GM19023 (cell line): Measurements from ENCODE around the gene IL31RA.
A peak's percentile ranks its signal among the peaks of the same experiment; 100 is the strongest.
"Not testable (repeated sequence)": the region's sequence is repeated elsewhere in the genome, so short reads cannot be mapped to it uniquely, and the experiment has no call there.

Source experiments
- ATAC-seq: cut with Tn5 transposase; IDR thresholded peaks from one replicate; pipeline ENCODE4 v1.9.1; 2021; ENCODE audit warnings: mild to moderate bottlenecking, moderate library complexity; ENCODE audit not compliant: unreplicated experiment

IL31RA gene

GRCh38 chr5:55923865-55924500, 72.8 kb downstream of the IL31RA start:
- no peak for ATAC-seq

- ATAC-seq = no peak
Observed at GRCh38 chr5:55924744-55925143, 73.6 kb downstream of the IL31RA start.

GRCh38 chr5:55925181-55925580, 74.0 kb downstream of the IL31RA start:
- ATAC-seq = no peak

GRCh38 chr5:55925712-55926111, 74.6 kb downstream of the IL31RA start:
- no peak for ATAC-seq

- no peak for ATAC-seq
Observed at GRCh38 chr5:55926476-55926875, 75.3 kb downstream of the IL31RA start.

GRCh38 chr5:55927861-55928655, 76.9 kb downstream of the IL31RA start:
- no peak for ATAC-seq

GRCh38 chr5:55929020-55929799, 78.1 kb downstream of the IL31RA start:
- no peak for ATAC-seq

- ATAC-seq = no peak
Observed at GRCh38 chr5:55932700-55933099, 81.5 kb downstream of the IL31RA start.

GRCh38 chr5:55933377-55934114, 82.4 kb downstream of the IL31RA start:
- ATAC-seq = no peak

- ATAC-seq = no peak
Observed at GRCh38 chr5:55934115-55934613, 83.0 kb downstream of the IL31RA start.

GRCh38 chr5:55934720-55935119, 83.6 kb downstream of the IL31RA start:
- no peak for ATAC-seq

GRCh38 chr5:55935371-55935770, 84.2 kb downstream of the IL31RA start:
- no peak for ATAC-seq

- ATAC-seq = peak; percentile 55
Observed at GRCh38 chr5:55936100-55936693, 85.0 kb downstream of the IL31RA start.

- ATAC-seq = not testable (repeated sequence)
Observed at GRCh38 chr5:55937598-55937997, 86.4 kb downstream of the IL31RA start.

- ATAC-seq = not testable (repeated sequence)
Observed at GRCh38 chr5:55941154-55941553, 90.0 kb downstream of the IL31RA start.

GRCh38 chr5:55959208-55959607, 108.1 kb downstream of the IL31RA start:
- no peak for ATAC-seq

- no peak for ATAC-seq
Observed at GRCh38 chr5:55960779-55961178, 109.6 kb downstream of the IL31RA start.

- ATAC-seq = no peak
Observed at GRCh38 chr5:55965525-55965924, 114.4 kb downstream of the IL31RA start.

GRCh38 chr5:55966284-55966683, 115.1 kb downstream of the IL31RA start:
- ATAC-seq = no peak

GRCh38 chr5:55969956-55970355, 118.8 kb downstream of the IL31RA start:
- no peak for ATAC-seq
